ENCODE data around the gene PTPN20. TPM values are rescaled to one million over a fixed set of nuclear protein-coding genes. Genes with fewer than 3 reads are reported as not detected.

PTPN20 gene
- polyA plus RNA-seq, 4 donors, result 2.2 to 4.0 (median 2.9) TPM

DNA sequence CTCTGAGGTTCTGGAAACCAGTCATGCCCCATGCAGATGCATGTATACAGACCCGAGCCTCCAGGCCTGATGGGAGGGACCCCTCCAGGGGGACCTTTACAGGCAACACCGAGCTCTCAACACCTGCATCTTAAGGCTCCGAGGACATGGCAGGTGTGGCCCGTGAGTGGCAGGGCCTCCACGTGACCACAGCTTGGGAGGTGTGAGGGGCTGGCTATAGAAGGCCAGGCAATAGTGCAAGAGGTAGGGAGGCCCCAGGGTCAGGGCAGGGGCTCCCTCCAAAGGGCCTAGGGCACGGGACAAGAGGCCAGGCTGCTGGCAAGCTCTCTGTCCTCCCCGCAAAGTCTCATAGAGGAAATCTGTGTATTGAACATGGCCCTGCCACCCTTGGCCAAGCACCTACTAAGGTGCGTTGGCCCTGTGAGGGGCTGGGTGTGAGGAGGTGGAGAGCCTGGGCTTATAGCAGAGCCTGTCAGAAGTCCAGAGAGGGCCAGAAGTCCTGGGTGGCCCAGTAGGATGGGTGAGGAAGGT, 134.2 kb downstream of the PTPN20 start:
- DNase-seq (ENCODE audit: low read depth in 4 of 4, low spot score in 3 of 4), result no peak

DNA sequence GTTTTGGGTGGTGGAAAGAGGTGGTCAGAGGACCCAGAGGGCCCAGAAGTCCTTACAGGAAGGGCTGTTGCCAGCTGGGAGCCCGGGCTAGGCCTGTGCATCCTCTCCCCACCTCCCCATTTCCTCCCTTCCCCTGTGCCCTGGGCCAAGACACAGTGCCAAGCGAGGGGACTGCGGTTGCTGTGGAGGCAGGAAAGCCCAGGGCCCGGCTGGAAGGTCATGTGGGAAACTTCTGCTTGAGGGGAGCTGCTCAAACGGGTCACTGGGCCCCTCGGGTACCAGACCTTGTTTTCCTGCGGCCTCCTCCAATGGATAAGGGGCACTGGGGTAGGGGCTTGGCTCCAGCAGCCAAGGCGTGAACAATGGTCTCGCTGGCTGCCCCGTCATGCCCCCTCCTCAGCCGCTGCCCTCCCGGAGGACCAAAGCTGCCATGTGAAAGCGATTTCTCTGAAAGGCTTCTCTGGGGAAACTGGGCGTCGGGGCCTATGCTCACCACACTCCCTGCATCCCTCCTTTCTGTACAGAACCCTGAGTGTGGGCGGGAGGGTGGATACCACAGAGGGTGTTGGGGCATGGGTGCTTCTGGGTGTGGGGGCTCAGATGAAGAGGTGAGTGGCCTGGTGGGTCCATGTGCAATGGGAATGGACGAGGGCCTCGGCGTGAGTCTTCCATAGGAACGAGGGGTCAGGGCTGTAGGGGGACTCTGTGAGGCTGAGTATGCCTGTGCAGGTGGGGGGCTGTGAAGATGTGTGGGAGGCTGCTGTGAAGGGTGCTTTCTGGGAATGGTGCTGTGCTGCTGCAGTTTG, 135.3 kb downstream of the PTPN20 start:
- no peak for DNase-seq (ENCODE audit: low read depth in 4 of 4, low spot score in 3 of 4)

DNA sequence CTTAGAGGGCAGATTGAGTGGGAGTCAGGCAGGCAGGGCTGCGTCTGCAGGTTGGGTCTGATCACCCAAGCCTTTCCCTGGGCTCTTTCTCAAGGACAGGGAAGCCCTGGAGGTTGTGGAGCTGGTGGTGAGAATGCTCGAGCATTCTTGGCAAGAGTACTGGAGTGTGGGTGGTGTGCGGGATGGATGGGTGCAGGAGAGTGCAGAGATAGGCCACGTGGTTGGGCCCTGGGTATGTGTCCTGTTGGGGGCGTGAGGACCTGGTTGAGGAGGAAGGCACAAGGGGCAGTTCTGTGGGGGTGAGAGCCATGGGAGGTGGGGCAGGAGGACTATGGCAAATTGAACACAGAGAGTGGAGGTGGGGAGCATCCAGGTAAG, 135.9 kb downstream of the PTPN20 start:
- DNase-seq (ENCODE audit: low read depth in 4 of 4, low spot score in 3 of 4), result no peak

DNA sequence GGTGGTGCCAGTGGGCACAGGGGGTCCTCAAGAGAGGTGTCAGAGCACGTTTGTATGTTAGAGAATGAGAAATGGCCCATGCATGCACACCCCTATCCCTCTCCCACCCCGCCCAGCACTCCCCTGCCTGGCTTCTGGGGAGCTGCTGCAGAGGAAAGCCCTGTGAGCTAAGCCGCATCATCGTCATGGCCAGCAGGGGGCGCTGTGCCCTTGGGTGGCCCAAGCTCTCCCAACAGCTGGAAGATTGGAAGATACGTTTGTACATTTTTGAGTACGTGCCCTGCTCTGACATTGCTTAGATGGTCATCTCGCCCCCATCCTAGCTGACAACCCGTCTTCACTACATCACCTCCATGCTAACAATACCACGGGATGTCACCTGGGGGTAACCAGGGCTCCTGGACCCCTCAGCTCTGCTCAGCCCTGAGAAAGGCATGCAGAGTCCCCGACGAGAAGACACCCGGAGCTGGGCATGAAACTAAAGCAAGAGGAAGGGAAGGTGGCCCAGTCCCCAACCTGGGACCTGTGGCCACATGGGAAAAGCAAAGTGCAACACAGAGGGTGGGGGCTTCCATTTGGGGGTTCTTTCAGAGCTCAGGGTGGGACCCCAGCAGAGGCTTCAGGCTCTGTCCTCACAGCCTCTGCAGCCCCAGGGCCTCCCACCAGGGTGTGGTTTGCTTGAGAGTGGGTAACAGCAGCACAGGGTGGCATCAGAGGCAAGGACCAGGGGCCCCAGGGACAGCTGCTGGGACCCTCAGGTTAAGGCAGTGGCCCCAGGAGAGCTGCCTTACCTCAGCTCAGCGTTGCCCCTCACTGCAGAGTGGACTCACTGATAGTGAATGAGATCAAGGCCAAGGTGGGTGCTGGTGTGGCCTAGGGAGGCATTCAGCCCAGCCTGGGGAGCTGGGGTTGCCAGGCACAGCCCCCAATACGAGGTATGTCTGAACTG, 136.6 kb downstream of the PTPN20 start:
- DNase-seq (ENCODE audit: low read depth in 4 of 4, low spot score in 3 of 4), result peak; percentile 32 to 59 (median 42)

DNA sequence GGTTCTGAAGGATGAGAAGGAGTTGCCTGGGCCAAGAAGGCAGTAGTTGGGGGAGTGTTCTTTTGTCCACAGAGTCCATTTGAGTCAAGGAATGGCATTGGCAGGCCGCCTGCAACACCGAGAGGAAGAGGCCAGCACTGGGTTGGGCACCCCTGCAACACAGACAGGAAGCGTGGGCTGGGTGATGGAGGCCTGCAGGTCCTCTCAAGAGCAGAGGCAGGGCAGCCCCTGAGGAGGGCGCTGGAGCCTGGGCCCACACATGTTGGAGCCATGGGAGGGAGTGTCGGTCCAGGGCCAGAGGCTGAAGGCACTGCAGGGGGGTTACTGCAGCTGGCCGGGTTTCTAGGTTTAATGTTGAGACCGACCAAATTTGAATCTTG, 137.3 kb downstream of the PTPN20 start:
- no peak for DNase-seq (ENCODE audit: low read depth in 4 of 4, low spot score in 3 of 4)

DNA sequence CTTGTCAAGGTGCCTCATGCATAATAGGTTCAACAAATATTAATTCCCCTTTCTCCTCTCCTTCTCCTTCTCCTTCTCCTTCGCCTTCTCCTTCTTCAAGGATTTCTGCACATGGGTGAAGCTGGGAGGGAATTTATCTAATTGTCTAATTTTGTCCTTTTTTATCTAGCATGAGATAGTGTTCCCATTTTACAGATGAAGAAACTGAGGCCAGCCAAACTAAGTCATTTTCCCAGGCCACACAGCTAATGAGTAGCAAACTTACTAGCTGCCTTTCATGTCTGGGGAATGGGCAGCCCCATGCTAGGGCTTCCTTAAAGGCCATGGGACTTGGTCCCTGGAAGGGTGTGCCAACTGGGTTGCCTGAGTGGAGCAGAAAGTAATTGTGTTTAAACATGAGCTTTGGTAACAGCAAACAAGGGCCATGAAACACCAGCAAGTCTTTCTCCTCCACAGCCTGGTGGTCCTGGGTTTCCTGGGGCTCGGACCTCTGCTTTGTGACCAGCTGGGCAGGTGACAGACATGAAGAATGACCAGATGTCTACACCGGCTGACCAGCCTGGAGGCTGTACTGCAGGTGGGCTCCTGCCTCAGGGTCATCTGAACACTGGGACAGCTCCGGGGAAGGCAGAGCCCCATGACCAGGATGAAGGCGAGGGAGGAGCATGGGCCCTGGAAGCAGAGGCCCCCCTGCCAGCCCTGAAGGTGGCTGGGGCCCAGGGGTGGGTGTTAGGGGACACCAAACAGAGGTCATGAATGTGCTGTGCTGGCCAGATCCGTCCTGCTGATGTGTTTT, 138.0 kb downstream of the PTPN20 start:
- no peak for DNase-seq (ENCODE audit: low read depth in 4 of 4, low spot score in 3 of 4)

DNA sequence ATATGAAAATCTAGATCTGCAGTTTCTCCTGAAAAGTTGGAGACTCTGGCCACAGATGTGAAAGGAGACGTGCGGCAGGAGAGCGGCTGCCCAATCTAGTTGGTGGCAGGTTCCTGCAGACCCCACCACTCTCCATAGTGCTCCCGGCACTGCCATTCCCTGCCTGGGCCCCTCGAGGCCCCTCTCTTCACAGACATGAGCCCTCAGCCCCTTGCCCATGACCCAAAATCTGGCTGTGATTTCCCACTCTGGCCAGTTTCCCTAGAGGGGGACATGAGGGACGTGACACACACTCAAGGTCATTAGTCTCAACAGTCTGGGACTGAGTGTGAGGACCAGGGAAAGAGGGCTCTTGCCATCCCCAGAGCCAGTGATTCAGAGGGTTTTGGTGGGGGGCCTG, 138.7 kb downstream of the PTPN20 start:
- DNase-seq (ENCODE audit: low read depth in 4 of 4, low spot score in 3 of 4), result no peak

DNA sequence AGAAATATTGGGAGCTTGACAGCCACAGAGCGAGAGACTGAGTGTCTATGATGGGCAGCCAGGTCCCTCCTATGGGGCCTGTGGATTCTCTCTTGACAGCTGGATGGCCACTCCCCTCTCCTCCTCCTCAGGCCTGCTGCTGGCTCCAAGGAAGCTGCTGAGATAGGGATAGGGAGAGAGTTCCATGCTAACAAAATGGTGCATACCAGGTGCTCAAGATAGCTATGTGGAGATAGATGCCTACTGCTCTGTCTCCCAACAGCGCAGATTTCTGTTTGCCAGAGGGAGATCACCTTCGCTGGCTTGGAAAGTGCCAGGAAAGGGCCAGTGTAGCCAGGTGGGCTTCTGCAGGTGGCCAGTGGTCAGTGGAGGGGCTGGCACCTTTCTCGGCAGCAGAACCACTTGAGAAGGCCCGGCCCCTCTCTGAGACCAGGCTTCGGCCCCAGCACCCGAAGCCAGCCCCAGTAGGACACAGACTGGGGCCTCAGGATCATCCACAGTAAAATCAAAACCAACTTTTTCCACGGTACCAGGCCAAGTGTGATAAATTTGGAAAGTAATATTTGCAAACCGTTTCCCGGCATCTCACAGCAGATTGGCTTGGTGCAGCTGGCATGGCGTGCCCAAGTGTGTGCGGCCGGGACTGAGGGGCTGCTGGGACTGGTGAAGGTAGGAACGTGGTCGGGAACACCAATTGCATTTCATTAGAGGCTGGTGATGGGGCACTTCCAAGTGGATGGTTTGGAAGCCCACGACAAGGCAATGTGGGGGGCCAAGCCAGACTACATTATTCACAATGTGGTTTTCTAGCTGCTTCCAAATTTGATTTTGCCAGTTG, 139.6 kb downstream of the PTPN20 start:
- no peak for DNase-seq (ENCODE audit: low read depth in 4 of 4, low spot score in 3 of 4)

DNA sequence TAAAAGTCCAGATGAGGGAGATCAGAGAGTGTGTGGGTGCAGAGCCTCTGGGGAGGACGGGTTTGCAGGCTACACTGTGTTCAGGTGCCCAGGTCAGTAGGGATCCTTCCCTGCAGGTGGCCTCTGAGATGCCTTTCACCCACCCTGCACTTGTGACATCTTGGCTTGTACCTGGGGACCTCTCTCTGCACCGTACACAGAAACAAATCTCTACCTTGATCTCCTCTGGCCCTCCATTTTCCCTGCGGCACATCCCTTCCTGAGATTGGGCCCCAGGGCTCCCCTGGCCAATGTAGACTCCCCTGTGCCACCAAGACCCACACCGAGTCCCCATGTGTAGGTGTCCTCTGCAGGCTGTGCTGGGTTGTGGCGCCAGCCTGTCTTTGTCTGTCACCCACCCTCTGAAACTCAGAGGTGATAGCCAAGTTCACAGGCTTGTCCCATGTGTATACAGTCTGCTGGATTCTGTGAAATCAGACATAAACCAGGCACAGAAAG, 140.6 kb downstream of the PTPN20 start:
- no peak for DNase-seq (ENCODE audit: low read depth in 4 of 4, low spot score in 3 of 4)
